Right cardiac atrium (tissue), 5 donors: Measurements from ENCODE around the gene ANXA8. TPM values are rescaled to one million over a fixed set of nuclear protein-coding genes. Genes with fewer than 3 reads are reported as not detected.
"Not testable (repeated sequence)": the region's sequence is repeated elsewhere in the genome, so short reads cannot be mapped to it uniquely, and the experiment has no call there.

Source experiments
- ATAC-seq, 2 donors: fragments of 200-7000 bp; cut with Tn5 transposase; one replicate each; pipeline versions ENCODE4 v1.8.0 to v1.9.1; 2020; ENCODE audit warnings: moderate library complexity in 2 of 2, mild to moderate bottlenecking in 1 of 2
- DNase-seq, 3 donors: peaks; one replicate each; pipeline ENCODE4 v3.0.0-alpha.2; 2020
- H3K27ac ChIP-seq: one replicate; pipeline ENCODE4 v1.5.1; 2013; ENCODE audit warnings: mild to moderate bottlenecking, low read length, control low read depth, moderate library complexity
- H3K27me3 ChIP-seq: one replicate; pipeline ENCODE4 v1.6.1; 2013; ENCODE audit not compliant: control insufficient read depth, insufficient read depth
- H3K4me1 ChIP-seq: one replicate; pipeline ENCODE4 v1.6.1; 2013; ENCODE audit warnings: low read length; ENCODE audit not compliant: control insufficient read depth, insufficient read depth
- H3K4me3 ChIP-seq: one replicate; pipeline ENCODE4 v1.5.1; 2013; ENCODE audit warnings: low read length, control low read depth
- H3K9me3 ChIP-seq: one replicate; pipeline ENCODE4 v1.6.1; 2013; ENCODE audit warnings: low read length; ENCODE audit not compliant: control insufficient read depth
- WGBS: extraction: QIAGEN DNeasy Blood & Tissue Kit; methylation state at CpG from one replicate; pipeline ENCODE4 v1.1.7; 2013; 5-methylcytosine and 5-hydroxymethylcytosine counted together
- intact Hi-C, 4 donors: fragments of 100-400 bp; cut with DNase I; formaldehyde crosslinking; loops; one replicate each; pipeline versions ENCODE4 v1.11.0 to v1.14.0; 2022 to 2023
- polyA plus RNA-seq: library from polyadenylated mRNA; stranded (reverse); fragments of 200-250 nt; gene quantifications from one replicate; pipeline ENCODE4 v1.2.3, GENCODE V29; 2013
- total RNA-seq, 4 donors: library from RNA; stranded (reverse); fragmentation: NEBNext Ultra II Directional; extraction: Animal tissue kit (Norgen Biotek cat#: 25700); gene quantifications; one replicate each; pipeline ENCODE4 v1.2.1, GENCODE V29; 2021
- donor health status: healthy with polysubstance abuse.
- donor health status: DM: no; HTN: yes; CAD: no.
- donor health status: DM: no; HTN: no; CAD: no.
- donor health status: DM: no; HTN: yes; CAD: no; lungs with severe emphysema.
- donor health status: DM: yes; HTN: yes; CAD: no.

The ANXA8 gene
- total and polyA plus RNA-seq, 5 donors = 0.27 to 1.3 (median 0.67) TPM

- DNase-seq, H3K4me1 ChIP-seq, intact Hi-C loops, H3K9me3 ChIP-seq, H3K4me3 ChIP-seq, H3K27ac ChIP-seq, H3K27me3 ChIP-seq: not testable (repeated sequence)
- WGBS = 94% methylated on average over 3 of the region's 9 CpGs
- ATAC-seq = peak; percentile 28 to 39
Observed at GRCh38 chr10:47462577-47463358, 21.1 kb downstream of the ANXA8 start.

GRCh38 chr10:47461261-47461687, 22.6 kb downstream of the ANXA8 start:
- H3K9me3 ChIP-seq, H3K27ac ChIP-seq, H3K27me3 ChIP-seq, H3K4me3 ChIP-seq, H3K4me1 ChIP-seq, intact Hi-C loops: not testable (repeated sequence)
- ATAC-seq (peak; percentile 92 to 93), DNase-seq (peak; percentile 48 to 86 (median 77))
- 3% methylated on average over 30 of the region's 37 CpGs for WGBS

- DNase-seq (no peak), ATAC-seq (no peak)
- H3K27me3 ChIP-seq = no peaks in the 10 kb centered on the region
- H3K27ac ChIP-seq = no peak overlapping the region
- intact Hi-C loops = no loop called here
- no peak overlapping the region for H3K4me3 ChIP-seq
- no peaks in the 10 kb centered on the region for H3K9me3 ChIP-seq
- WGBS = 75% methylated on average over 4 of the region's 4 CpGs
- H3K4me1 ChIP-seq = no peaks in the 10 kb centered on the region
Observed at GRCh38 chr10:47458466-47459154, 25.3 kb downstream of the ANXA8 start.

- ATAC-seq = no peak
- H3K4me3 ChIP-seq = no peak overlapping the region
- 96% methylated on average over 1 of the region's 1 CpG for WGBS
- H3K9me3 ChIP-seq = no peaks in the 10 kb centered on the region
- no peak overlapping the region for H3K27ac ChIP-seq
- no peak for DNase-seq
- intact Hi-C loops = no loop called here
- no peaks in the 10 kb centered on the region for H3K4me1 ChIP-seq
- no peaks in the 10 kb centered on the region for H3K27me3 ChIP-seq
Observed at GRCh38 chr10:47457826-47458225, 26.1 kb downstream of the ANXA8 start.

GRCh38 chr10:47457528-47457820, 26.4 kb downstream of the ANXA8 start:
- no peak overlapping the region for H3K4me3 ChIP-seq
- no peak for ATAC-seq
- H3K4me1 ChIP-seq = no peaks in the 10 kb centered on the region
- no peaks in the 10 kb centered on the region for H3K9me3 ChIP-seq
- WGBS = 96% methylated on average over 1 of the region's 1 CpG
- no peaks in the 10 kb centered on the region for H3K27me3 ChIP-seq
- no peak for DNase-seq
- no peak overlapping the region for H3K27ac ChIP-seq
- intact Hi-C loops = no loop called here

GRCh38 chr10:47456794-47457527, 27.0 kb downstream of the ANXA8 start:
- intact Hi-C loops = no loop called here
- no peak for DNase-seq
- 90% methylated on average over 6 of the region's 6 CpGs for WGBS

GRCh38 chr10:47456079-47456785, 27.7 kb downstream of the ANXA8 start:
- ATAC-seq = no peak
- no peaks in the 10 kb centered on the region for H3K27me3 ChIP-seq
- no peaks in the 10 kb centered on the region for H3K4me1 ChIP-seq
- no peaks in the 10 kb centered on the region for H3K9me3 ChIP-seq
- no peak overlapping the region for H3K4me3 ChIP-seq
- H3K27ac ChIP-seq = no peak overlapping the region
- DNase-seq = no peak
- intact Hi-C loops = no loop called here
- WGBS = 71% methylated on average over 8 of the region's 8 CpGs

More at GRCh38 chr10:47456794-47457527, 27.0 kb downstream of the ANXA8 start:
- no peak overlapping the region for H3K27ac ChIP-seq
- no peak for ATAC-seq
- no peaks in the 10 kb centered on the region for H3K4me1 ChIP-seq
- H3K27me3 ChIP-seq = no peaks in the 10 kb centered on the region
- H3K9me3 ChIP-seq = no peaks in the 10 kb centered on the region
- H3K4me3 ChIP-seq = no peak overlapping the region

- H3K27me3 ChIP-seq, intact Hi-C loops, H3K9me3 ChIP-seq, ATAC-seq, H3K4me1 ChIP-seq, H3K27ac ChIP-seq, DNase-seq, H3K4me3 ChIP-seq: not testable (repeated sequence)
- WGBS = 76% methylated on average over 9 of the region's 9 CpGs
Observed at GRCh38 chr10:47455350-47456078, 28.4 kb downstream of the ANXA8 start.

- intact Hi-C loops = no loop called here
Observed at GRCh38 chr10:47454780-47455058, 29.2 kb downstream of the ANXA8 start.

GRCh38 chr10:47454008-47454779, 29.7 kb downstream of the ANXA8 start:
- intact Hi-C loops = no loop called here
- WGBS = 78% methylated on average over 10 of the region's 10 CpGs
- no peaks in the 10 kb centered on the region for H3K4me1 ChIP-seq
- H3K4me3 ChIP-seq = no peak overlapping the region
- ATAC-seq (no peak), DNase-seq (no peak)
- H3K9me3 ChIP-seq = no peaks in the 10 kb centered on the region
- H3K27ac ChIP-seq = no peak overlapping the region
- no peaks in the 10 kb centered on the region for H3K27me3 ChIP-seq

More at GRCh38 chr10:47454780-47455058, 29.2 kb downstream of the ANXA8 start:
- ATAC-seq (no peak), DNase-seq (no peak)
- Histone ChIP-seq H3K4me1 (no peaks in the 10 kb centered on the region), H3K27ac (no peak overlapping the region), H3K4me3 (no peak overlapping the region), H3K27me3 (no peaks in the 10 kb centered on the region), H3K9me3 (no peaks in the 10 kb centered on the region)
- 89% methylated on average over 3 of the region's 3 CpGs for WGBS
